HG03159 (cell line): ENCODE measurements around the gene KCNT2.
"Not testable (repeated sequence)": the region's sequence is repeated elsewhere in the genome, so short reads cannot be mapped to it uniquely, and the experiment has no call there.

Experiments
- ATAC-seq: cut with Tn5 transposase; IDR thresholded peaks from one replicate; pipeline ENCODE4 v1.9.1; 2021; ENCODE audit warnings: mild to moderate bottlenecking, moderate library complexity; ENCODE audit not compliant: unreplicated experiment

KCNT2 gene

DNA sequence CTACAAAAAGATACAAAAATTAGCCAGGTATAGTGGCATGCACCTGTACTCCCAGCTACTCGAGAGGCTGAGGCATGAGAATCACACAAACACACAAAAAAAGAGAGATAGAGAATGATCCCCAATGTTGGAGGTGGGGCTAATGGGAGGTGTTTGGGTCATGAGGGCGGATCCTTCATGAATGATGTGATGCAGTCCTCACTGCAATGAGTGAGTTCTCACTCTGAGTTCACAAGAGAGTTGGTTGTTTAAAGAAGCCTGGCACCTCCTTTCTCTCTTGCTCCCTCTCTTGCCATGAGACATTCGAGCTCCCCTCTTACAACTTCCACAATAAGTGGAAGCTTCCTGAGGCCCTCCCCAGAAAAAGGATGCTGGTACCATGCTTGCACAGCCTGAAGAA, 17.3 kb downstream of the KCNT2 start:
- no peak for ATAC-seq

DNA sequence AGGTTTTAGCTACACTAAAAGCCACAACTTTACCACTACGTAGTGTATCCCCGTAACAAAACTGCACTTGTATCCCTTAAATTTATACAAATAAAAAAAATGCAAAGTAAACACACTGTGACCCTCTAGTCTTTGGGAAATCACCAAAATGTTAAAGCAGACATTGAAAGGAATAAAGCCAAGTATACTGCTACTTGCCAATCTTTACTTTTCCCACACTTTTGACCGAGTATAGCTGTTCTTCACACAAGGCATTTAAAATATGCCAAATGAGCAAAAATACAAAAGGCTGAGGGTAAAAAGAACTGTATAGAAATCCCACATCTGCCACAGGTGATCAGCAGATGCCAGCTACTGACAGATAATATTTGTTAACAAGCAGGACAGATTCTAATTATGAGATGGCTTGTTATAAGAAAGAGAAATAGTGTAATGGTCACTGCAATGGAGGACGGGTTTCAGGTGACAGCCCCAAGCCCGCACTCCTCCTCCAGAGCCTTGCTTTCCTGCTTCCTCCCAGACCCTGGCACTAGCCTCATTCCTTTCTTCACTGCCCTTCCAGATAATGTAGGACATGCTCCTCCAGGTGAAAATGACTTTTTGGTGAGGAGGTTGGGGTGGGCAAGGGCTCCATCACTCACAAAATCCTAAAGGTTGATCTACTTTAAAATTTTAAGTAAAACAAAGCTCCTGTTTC, 18.1 kb downstream of the KCNT2 start:
- ATAC-seq: no peak

DNA sequence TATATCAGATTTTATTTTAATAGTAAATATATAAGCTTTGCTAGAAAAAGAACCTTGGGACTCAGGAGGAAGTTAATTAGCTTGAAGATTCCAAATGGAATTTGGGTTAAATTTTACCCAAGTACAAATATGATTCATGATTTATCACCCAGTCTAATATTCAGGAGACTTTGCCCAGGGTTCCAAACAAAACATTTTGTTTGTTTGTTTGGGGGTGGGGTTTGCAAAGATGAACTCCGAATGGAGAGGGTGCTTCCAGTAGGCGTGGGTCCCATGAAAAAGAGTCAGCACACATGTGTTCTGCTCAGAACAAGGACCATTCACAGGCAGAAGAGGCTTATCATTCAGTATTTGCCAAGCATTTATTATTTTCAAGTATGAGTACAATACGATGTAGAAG, 23.5 kb downstream of the KCNT2 start:
- no peak for ATAC-seq

DNA sequence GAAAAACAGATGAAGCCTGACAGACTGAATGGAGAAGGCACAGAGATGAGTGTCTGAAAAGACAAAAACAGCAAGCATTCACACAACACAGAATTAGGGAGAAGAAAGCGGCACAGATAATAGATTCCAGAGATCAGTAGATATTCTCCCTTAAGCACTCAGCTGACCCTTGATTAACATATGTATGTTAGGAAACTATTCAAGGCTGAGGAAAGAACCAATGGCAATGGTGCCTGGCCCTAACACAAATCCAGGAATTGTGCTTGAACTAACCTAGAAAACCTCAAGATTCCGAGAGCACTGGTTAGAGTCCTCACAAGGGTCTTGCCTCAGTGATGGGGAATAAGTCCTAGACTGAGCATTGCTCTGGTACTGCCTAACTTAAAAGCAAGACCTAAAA, 30.9 kb downstream of the KCNT2 start:
- ATAC-seq: no peak

DNA sequence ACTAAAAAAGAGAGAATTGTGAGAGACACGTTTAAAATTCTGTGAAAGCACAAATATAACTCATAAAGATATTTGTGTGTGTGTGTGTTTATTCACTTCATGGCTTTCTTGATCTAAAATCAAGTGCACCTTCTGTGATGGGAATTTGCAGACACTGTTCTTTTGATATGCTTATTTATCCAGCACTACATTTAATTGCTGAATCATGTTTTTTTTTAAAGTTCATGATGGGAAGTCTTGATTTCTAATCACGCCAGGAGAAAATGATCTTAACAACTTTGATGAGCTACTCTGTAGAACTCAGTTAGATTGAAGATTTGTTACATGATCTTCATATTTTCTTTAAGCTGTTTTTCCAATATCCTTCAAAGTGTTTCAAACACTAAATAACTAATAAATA, 35.0 kb downstream of the KCNT2 start:
- no peak for ATAC-seq

DNA sequence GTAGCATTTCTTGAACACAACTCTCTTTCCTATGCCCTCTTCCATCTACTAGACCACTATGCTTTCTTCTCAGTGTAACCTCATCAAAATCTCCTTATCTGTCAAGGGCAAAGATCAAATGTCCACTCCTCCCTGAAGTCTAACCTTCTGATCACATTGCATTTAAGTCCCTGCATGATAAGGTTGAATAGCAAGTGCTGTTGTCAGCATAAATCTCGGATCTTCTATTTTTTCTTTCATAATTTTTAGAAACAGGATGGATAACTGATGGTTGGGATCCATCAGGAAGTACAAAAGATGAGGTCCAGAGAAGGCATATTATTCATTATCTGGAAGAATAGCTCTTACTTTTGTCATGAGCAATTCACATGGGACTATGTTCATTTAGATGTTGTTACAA, 41.0 kb downstream of the KCNT2 start:
- no peak for ATAC-seq

DNA sequence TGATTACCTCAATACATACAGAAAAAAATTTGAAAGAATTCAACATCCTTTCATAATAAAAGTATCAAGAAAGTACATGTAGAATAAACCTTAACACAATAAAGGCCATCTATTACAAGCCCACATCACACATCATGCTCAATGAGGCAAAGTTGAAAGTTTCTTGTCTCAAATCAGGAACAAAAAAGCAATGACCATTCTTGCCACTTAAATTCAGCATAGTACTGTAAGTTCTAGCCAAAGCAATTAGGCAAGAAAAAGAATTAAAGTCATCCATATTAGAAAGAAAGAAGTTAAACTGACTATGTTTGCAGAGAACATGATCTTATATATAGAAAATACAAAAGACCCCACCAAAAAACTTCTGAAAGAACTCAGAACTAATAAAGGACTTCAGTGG, 44.5 kb downstream of the KCNT2 start:
- ATAC-seq: no peak

DNA sequence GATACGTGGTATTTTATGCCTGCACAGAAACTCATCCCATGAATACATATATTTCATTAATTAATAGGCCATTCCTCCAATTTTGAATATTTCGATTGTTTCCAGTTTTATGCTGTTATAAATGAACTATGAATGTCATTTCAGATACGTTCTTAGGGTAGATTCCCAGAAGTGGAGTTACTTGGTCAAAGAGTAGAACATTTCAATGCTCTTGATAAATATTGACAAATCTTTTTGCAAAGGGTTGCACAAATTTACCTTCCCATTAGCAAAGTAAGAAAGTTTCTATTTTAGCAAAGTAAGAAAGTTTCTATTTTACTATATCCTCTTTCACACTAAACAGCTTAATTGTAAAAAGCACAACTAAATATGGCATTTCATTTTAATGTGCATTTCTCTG, 48.9 kb downstream of the KCNT2 start:
- ATAC-seq: no peak

DNA sequence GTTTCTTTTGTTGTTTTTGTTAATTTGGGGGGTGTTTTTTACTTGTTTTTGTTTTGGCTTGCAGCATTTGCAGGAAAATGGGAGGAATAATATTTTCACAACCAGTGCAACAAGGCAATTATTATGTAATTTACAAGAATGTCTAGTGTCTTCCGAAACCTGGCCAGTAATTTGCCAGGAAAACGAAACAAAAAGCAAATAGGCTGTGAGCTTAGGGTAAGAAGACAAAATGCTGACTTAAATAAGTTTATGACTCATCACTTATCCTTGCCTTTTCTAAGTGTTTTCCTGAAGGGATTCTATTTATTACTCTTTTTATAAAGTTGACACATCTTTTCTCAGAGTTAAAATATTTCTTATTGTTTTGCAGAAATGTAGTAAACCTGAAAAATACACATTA, 49.8 kb downstream of the KCNT2 start:
- ATAC-seq: no peak

DNA sequence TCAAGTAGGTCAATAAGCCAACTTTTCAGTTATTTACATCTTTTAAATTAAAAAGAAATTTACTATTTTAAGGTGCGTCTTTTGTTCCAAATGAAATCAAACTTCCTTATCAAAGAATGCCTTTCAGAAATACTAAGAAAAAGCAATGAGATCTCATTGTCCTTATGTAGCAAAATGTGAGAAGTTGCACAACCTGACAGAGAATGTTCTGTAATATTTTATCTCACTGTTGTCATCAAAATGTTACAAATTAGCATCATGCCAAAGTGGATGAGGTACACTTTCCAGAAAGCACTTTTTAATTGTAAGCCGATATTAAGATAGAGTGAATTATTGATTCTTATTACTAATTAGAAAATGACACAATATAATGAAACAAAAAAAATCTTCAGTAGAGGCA, 50.4 kb downstream of the KCNT2 start:
- no peak for ATAC-seq

DNA sequence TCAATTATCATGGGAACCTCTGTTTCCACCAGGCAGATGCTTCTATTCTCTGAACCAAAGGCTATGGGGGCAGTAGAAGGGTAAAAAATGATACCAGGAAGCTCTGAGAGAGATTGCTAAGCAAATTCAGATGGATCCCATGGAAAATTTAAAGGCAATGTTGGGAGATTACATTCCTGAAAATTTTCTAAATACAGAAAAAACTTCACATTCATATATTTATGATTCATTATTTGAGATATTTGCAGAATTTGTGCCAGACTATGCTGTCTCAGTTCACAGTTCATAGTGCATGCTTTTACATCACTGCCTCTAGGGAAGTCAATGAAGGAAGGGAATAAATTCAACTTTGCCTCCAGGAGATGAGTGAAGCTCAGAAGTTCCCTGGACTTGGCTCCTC, 57.5 kb downstream of the KCNT2 start:
- no peak for ATAC-seq

DNA sequence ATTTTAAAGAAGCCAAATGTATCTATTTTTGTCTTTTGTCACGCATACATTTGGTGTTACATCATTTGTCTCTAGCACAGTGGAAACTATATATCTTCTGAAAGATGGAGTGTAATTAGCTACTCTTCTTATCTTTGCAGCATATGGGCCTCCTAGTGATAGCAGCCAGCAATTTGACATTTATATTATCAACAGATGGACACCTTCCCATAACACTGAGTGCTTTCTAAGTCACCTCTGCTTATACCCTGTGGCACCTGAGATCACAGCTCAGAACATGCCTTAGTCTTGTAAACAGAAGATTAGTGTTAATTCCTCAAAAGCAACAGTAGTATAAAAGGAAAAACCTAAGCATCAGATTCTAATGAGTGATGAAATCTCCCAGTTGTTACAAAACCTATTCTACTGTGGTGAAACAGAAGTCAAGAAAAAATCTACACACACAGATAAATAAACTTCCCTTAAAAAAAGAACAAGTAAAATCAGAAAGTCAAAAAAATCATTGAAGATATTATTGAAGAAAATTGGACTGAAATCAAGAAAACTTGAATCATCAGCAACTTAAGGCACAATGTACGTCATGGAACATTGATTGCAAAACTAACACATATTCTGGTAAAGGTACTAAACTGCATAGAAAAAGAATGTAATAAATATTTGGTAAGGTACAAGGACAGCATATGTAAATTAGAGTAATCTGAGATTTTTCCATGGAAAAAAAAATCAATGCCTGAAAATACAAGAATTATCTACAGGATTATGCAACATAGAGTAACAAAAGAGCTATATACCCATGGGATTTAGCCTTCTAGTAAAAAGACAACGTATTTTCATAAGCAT, 61.7 kb downstream of the KCNT2 start:
- ATAC-seq: no peak

DNA sequence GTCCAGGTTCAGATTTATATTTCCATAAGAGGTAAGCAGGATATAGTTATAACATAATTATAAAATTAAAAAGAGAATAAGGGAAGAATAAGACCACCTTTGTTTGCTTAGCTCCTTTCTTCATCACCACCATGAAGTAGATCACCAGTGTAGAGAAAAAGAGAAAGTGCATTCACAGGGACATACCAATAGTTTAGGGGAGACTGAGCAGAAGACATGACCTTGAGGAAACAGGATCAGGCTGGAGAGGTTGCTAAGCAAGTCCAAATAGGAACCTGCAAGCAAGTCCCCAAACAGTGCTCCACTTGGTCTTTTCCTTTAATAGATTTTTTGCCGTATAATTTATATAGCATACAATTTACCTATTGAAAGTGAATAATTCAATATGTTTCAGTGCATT, 63.0 kb downstream of the KCNT2 start:
- no peak for ATAC-seq

DNA sequence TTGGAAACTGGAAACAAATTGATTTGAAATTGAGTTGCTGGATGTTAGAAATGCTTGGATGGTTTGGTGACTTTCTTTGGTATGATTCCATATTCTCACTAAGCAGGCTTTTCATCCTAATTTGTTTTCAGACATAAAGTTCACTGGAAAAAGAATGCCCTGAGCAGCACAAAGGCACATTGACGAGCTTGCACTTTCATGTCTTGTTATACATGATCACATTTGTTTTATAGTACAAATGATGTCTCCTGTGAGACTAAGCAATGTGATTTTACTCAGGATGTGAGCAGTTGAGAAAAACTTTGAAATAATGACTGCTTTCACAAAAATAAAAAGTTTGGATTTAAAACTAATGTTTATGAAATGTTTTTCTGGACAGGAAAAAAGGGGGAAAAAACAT, 63.6 kb downstream of the KCNT2 start:
- ATAC-seq: no peak

DNA sequence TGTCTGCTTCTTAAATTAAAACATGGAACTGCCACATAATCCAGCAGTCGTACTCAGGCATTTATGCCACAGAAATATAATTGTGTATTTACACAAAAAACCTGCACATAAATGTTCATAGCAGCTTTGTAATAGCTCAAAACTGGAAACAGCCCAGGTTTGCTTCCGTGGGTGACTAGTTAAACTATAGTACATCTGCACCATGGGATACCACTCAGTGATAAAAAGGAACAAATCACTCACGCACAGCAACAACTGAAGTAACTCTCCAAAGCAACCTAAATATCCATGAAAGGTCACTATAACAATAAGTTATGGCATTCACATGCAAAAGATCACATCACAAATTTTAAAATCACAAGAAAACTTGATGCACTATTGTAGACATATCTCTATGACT, 64.4 kb downstream of the KCNT2 start:
- no peak for ATAC-seq

DNA sequence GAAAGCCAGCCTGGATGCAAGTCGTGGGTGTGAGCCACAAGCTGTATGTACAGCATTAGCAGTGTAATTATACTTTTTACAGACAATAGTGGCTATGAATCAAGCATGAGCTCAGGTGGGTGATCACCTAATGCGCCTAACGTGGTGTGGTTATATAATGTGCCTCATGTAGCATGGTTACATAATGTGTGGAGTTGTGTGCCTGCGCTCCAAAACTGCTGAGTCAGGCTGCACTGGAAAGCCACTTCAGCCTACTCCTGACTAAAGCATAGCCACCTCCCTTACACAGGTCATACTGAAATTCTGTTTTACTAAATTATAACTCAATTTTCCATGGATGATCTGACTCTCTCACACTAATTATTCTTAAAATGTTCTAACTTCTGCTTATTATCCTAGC, 69.8 kb downstream of the KCNT2 start:
- ATAC-seq: no peak

DNA sequence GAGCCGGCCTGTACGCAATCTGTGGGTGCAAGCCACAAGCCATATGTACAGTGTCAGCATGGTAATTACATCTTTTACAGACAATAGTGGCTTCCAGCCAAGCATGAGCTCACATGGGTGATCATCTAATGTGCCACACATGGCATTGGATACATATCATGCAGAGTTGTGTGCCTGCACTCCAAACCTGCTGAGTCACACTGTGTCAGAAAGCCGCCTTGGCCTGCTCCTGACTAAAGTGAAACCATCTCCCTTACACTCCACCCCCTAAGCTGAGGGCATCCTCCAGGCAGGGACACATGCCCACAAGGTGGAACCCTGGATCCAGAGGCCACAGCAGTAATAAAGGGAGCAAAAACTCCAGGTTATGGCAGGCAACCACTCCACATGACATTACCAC, 72.5 kb downstream of the KCNT2 start:
- no peak for ATAC-seq

DNA sequence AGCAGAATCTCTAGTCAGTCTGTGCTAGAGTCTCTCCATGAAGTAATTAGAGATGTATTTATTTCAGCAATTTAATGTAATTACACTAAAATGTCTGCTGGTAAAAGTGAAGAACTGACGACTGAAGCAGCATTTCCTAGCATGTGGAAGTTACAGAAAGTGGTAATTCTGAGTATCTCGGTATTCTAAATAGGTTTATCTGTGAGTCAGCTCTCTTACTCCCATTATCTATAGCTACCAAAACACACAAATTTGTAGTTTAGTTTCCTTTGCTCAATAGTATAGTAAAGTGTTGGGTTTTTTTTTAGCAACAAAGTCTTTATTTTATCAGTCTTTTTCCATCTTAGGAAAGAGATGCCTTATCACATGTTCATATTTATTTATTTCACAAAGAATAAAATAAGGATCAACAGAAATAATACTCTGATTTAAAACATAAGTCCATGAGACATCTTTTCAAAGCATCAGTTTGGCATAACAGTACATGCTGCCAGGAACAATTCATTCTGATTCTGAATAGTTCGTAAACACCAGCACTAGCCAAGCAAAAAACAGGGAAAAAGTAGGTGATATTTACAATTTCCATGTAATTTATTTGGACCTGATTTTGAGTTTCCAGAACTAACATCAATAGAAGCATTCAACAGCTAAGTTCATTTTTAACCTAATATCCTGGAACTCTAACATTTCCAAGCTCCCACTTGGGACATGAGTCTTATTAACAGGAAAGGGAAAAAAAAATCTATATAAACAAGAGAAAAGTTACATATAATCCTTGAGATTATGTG, 76.3 kb downstream of the KCNT2 start:
- no peak for ATAC-seq

DNA sequence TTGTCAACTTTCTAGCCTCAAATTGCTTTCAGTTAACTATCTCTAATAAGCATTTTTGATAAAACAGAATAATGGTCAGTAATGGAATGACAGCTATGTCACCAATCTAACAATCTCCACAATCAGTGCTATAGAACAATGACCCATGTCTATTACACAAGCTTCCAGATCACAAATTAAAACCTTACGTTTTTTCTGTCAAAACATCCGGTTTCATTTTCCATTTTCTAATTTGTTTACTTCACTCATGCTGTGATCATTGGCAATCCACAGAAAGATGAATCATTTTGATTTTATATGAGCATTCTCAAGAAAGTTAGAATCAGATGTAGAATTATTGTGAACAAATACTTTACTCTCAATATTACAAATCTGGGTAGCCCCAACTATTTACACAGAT, 80.3 kb downstream of the KCNT2 start:
- ATAC-seq: no peak

DNA sequence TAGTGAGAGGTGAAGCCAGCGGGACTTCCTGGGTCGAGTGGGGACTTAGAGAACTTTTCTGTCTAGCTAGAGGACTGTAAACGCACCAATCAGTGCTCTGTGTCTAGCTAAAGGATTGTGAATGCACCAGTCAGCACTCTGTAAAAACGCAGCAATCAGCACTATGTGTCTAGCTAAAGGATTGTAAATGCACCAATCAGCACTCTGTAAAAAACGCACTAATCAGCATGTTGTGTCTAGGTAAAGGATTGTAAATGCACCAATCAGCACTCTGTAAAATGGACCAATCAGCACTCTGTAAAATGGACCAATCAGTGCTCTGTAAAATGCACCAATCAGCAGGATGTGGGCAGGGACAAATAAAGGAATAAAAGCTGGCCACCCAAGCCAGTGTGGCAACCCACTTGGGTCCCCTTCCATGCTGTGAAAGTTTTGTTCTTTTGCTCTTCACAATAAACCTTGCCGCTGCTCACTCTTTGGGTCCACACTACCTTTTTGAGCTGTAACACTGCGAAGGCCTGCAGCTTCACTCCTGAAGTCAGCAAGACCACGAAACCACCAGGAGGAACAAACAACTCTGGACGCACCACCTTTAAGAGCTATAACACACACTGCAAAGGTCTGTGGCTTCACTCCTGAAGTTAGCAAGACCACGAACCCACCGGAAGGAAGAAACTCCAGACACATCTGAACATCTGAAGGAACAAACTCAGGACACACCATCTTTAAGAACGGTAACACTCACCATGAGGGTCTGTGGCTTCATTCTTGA, 85.5 kb downstream of the KCNT2 start:
- not testable (repeated sequence) for ATAC-seq

DNA sequence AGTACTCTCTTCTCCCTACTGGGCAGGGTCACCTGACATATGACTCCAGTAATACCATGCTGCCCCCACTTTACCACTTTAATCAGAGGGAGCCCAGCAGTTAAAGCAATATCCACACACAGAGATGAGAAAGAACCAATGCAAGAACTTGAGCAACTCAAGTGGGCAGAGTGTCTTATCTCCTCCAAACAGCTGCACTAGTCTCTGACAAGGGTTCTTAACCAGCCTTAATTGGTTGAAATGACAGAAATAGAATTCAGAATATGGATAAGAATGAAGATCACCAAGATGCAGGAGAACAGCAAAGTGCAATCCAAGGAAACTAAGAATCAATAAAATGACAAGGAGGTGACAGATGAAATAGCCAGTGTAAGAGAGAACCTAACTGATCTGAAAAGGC, 91.0 kb downstream of the KCNT2 start:
- no peak for ATAC-seq
